NT2/D1 (cell line): Measurements from ENCODE around the gene VWC2L.

Source experiments
- DNase-seq: peaks from one replicate; pipeline ENCODE4 v3.0.0-alpha.2; 2011; ENCODE audit warnings: low read depth, low spot score
- H3K27me3 ChIP-seq: 2 replicates; pipeline ENCODE4 v1.6.0; 2011; ENCODE audit warnings: mild to moderate bottlenecking; ENCODE audit not compliant: insufficient read length, insufficient read depth
- H3K36me3 ChIP-seq: 2 replicates; pipeline ENCODE4 v1.6.1; 2011; ENCODE audit warnings: mild to moderate bottlenecking, low read length, mixed read lengths; ENCODE audit not compliant: insufficient read depth, insufficient read length
- H3K4me1 ChIP-seq: 2 replicates; pipeline ENCODE4 v1.5.1; 2011; ENCODE audit not compliant: insufficient read depth, insufficient read length
- H3K4me3 ChIP-seq: 2 replicates; pipeline ENCODE4 v1.5.1; 2011; ENCODE audit warnings: low read depth; ENCODE audit not compliant: insufficient read length
- H3K9ac ChIP-seq: 2 replicates; pipeline ENCODE4 v1.6.0; 2011; ENCODE audit warnings: low read depth; ENCODE audit not compliant: insufficient read length
- H3K9me3 ChIP-seq: 2 replicates; pipeline ENCODE4 v1.5.1; 2011; ENCODE audit warnings: mild to moderate bottlenecking, low read length; ENCODE audit not compliant: insufficient read depth
- SUZ12 ChIP-seq: IDR thresholded peaks from 2 replicates; pipeline ENCODE4 v1.6.1; 2011; ENCODE audit not compliant: insufficient read length, insufficient read depth; ENCODE audit errors: extremely low read depth
- YY1 ChIP-seq: IDR thresholded peaks from 2 replicates; pipeline ENCODE4 v1.6.1; 2011; ENCODE audit not compliant: insufficient read length, insufficient read depth
- ZNF274 ChIP-seq: IDR thresholded peaks from 2 replicates; pipeline ENCODE4 v1.6.1; 2011; ENCODE audit warnings: mild to moderate bottlenecking, low read depth, low read length

VWC2L gene

DNA sequence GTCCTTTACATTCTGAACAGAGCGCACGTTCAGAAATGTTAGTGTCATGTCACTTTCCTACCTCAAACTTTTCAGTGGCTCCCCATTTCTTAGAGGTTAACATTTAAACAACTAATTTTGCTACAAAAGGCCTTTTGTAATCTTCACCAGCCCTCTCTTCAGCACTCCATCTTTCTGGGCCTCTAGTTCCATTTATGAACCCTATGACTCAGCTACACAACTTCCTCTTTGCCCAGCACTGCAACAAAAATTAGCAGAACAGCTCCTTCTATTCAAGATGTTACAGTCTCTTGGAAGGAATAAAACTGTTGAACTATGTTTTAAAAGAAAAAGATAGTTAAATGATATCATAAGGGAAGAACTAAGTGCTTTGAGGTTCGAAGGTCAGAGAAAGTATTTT, 139.9 kb downstream of the VWC2L start:
- no peaks in the 10 kb centered on the region for H3K36me3 ChIP-seq
- no peaks in the 10 kb centered on the region for H3K27me3 ChIP-seq
- no peaks in the 10 kb centered on the region for H3K9me3 ChIP-seq
- no peak overlapping the region for H3K4me3 ChIP-seq
- no peak for TF ChIP-seq SUZ12
- no peak for TF ChIP-seq ZNF274
- TF ChIP-seq YY1: no peak
- no peak for DNase-seq
- no peaks in the 10 kb centered on the region for H3K4me1 ChIP-seq
- H3K9ac ChIP-seq: no peak overlapping the region

DNA sequence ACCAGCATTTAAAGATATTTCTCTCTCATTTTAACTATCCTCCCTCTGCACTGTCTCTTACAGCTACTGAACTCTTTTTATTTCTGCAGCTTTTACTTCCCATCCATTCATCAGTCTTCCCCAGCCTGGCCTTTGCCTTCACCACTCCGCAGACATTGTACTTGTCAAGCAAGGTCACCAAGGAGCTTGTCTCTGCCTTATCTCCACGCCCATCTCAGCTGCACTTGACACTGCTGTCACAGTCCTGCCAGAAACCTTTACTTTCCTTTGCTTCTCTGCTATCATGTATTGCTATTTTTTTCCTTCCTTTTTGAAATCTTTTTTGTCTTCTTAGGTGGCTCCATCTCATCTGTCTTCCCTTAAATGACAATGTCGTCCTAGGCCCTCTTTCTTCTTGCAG, 147.0 kb downstream of the VWC2L start:
- TF ChIP-seq ZNF274 (no peak), YY1 (no peak), SUZ12 (no peak)
- no peak overlapping the region for H3K4me3 ChIP-seq
- H3K36me3 ChIP-seq: no peaks in the 10 kb centered on the region
- no peak for DNase-seq
- no peaks in the 10 kb centered on the region for H3K4me1 ChIP-seq
- no peak overlapping the region for H3K9ac ChIP-seq
- peaks cover 6% of the 10 kb centered on the region; the same call in 1 of the 2 replicates for H3K9me3 ChIP-seq
- no peaks in the 10 kb centered on the region for H3K27me3 ChIP-seq

DNA sequence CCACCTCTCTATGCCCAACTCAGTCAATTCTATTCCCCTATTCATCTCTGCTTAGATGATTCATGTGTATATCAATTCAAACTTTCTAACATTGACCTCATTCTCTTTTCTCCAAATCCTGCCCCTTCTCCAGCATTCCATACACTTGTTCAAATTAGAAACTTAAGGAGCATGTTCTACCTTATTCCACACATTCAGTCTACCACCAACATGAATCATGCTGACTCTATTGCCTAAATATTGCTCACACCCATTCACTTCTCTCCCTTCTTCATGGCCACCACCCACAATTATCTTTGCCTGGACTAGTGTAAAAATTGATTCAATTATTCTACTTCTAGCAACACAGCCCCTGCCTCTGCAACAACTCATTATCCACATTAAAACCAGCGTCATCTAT, 147.5 kb downstream of the VWC2L start:
- no peak for TF ChIP-seq YY1
- TF ChIP-seq SUZ12: no peak
- no peak for TF ChIP-seq ZNF274
- Histone ChIP-seq H3K36me3 (no peaks in the 10 kb centered on the region), H3K4me1 (no peaks in the 10 kb centered on the region), H3K9ac (no peak overlapping the region), H3K27me3 (no peaks in the 10 kb centered on the region), H3K4me3 (no peak overlapping the region), H3K9me3 (peaks cover 6% of the 10 kb centered on the region; the same call in 1 of the 2 replicates)
- DNase-seq: no peak

DNA sequence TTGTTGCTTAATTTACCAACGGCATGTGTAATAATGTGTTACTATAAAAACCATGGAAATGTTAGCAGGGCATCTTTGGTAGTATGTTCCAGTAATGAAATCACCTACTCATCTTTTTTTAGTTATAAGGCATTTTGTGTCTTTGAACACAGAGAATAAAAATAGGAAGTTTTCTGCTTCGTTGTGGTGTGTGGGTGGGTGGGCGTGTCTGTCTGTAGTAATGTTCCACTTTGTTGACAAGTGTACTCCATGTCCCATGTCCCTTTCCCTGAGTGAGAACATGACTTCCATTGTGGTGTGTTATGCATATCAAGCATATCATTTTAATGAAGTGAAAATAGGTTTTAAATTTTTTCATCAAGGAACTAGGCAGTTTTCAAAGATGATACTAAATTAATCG, 149.3 kb downstream of the VWC2L start:
- TF ChIP-seq SUZ12: no peak

DNA sequence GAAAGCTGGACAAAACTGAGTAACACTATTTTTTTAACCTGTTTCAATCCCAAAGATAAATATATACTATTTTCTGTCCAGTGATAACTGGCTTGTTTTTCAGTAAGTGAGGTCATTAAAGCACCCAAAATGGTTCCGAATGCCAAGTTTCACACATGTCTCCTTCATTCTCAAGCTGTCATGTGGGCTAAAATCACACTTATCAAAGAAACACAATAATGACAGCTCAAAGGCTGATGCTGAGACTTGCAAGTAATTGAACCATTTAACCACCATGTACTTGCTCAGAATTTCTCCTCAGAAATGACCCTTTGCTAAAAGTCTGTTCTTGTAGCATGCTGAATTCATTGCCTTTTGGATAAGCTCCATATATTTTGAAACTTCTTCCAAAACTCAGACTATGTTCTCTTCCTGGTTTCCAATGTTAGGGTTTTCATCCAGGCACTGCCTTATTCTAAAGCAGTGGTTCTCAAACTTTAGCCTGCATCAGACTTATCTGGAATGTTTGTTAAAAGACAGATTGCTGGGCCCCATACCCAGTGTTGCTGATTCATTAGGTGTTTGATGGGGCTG, 149.8 kb downstream of the VWC2L start:
- DNase-seq: no peak
- no peak overlapping the region for H3K4me3 ChIP-seq

More for the DNA sequence above, 149.3 kb downstream of the VWC2L start:
- Histone ChIP-seq H3K4me3 (no peak overlapping the region), H3K9me3 (peaks cover 6% of the 10 kb centered on the region; the same call in 1 of the 2 replicates), H3K36me3 (no peaks in the 10 kb centered on the region), H3K9ac (no peak overlapping the region), H3K27me3 (no peaks in the 10 kb centered on the region), H3K4me1 (no peaks in the 10 kb centered on the region)
- no peak for DNase-seq

DNA sequence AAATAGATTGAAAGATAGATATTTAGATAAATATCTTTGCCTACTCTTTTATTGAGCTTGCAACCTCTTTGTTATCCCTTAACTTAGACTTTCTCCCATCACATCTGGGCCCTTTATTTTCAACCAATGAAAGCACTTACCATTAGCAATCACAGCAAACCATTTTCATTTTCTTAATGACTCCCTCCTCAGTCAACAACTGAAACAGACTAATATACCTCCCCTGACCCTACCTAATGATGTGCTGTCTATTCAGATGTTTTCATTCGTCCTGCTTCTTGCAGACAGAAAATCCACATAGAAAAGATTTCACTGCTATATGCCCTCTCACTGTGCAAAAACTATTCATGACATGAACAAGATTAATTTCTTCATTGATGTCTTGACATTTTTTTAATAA, 154.4 kb downstream of the VWC2L start:
- H3K36me3 ChIP-seq: no peaks in the 10 kb centered on the region
- DNase-seq: no peak

More for the DNA sequence above, 149.8 kb downstream of the VWC2L start:
- Histone ChIP-seq H3K36me3 (no peaks in the 10 kb centered on the region), H3K9me3 (peaks cover 6% of the 10 kb centered on the region; the same call in 1 of the 2 replicates), H3K4me1 (no peaks in the 10 kb centered on the region), H3K27me3 (no peaks in the 10 kb centered on the region), H3K9ac (no peak overlapping the region)
- no peak for TF ChIP-seq YY1
- TF ChIP-seq ZNF274: no peak
- no peak for TF ChIP-seq SUZ12

DNA sequence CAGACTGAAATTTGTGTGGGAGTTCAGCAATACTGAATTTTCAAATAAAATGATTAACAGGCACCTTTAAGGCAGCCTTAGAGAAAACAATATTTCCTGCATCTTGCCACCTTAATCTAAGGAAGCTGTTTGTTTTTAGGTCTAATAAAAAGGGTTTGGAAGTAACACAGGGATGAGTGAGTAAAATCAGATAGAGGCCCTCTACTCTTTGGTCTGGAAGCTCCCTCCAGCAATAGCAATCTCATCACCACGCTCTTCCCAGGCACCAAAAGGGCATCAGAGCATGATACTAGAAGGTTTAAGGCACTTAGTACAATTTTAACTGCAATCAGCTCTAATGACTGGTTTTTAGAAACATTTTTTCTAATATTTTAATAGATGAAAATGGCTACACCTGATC, 155.6 kb downstream of the VWC2L start:
- TF ChIP-seq YY1 (no peak), SUZ12 (no peak), ZNF274 (no peak)
- H3K9me3 ChIP-seq: no peaks in the 10 kb centered on the region
- H3K9ac ChIP-seq: no peak overlapping the region
- no peak for DNase-seq
- no peaks in the 10 kb centered on the region for H3K4me1 ChIP-seq
- H3K36me3 ChIP-seq: no peaks in the 10 kb centered on the region
- H3K27me3 ChIP-seq: no peaks in the 10 kb centered on the region
- H3K4me3 ChIP-seq: no peak overlapping the region

More for the DNA sequence above, 154.4 kb downstream of the VWC2L start:
- Histone ChIP-seq H3K27me3 (no peaks in the 10 kb centered on the region), H3K9ac (no peak overlapping the region), H3K9me3 (no peaks in the 10 kb centered on the region), H3K4me3 (no peak overlapping the region), H3K4me1 (no peaks in the 10 kb centered on the region)
- no peak for TF ChIP-seq YY1

DNA sequence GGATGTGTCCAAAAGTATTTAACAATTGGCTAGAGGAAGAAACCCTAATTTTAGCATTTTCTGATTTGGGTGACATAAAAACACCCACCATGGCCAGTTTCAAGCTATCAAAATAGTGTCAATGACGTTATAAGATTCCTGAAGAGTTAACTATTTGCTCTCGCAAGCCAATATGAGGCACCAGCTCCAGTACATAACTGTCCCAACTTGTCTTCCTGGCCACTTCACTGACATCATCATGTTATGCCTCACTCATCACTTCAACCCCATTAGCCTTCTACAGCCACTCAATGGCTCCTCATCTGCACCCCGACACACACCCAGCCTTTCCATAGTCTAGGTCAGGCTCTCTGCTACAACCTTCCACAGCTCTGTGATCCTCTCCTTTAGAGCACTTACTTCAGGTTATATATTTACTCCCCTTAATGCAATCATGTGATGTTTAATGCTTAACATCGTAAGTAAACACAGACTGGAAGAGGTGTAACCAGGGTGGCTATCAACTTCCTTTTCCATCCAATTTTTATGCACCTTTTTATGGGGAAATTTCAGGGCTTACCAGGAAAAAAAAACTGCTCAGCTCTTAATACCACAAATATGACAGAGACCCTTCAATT, 158.7 kb downstream of the VWC2L start:
- no peak overlapping the region for H3K4me3 ChIP-seq
- no peaks in the 10 kb centered on the region for H3K9me3 ChIP-seq
- TF ChIP-seq YY1 (no peak), SUZ12 (no peak), ZNF274 (no peak)
- no peak for DNase-seq
- H3K9ac ChIP-seq: no peak overlapping the region
- H3K36me3 ChIP-seq: no peaks in the 10 kb centered on the region
- no peaks in the 10 kb centered on the region for H3K27me3 ChIP-seq
- H3K4me1 ChIP-seq: no peaks in the 10 kb centered on the region
